Measurements from ENCODE around the gene MMS19. TPM values are rescaled to one million over a fixed set of nuclear protein-coding genes. Genes with fewer than 3 reads are reported as not detected.

MMS19 gene
- total RNA-seq, 4 donors from 2014 or later: 64.7 to 85.7 (median 75.2) TPM

- no peaks in the 10 kb centered on the region for H3K4me1 ChIP-seq
- H3K4me3 ChIP-seq (replicated peaks in 1 of 3): no peak overlapping the region
- no peaks in the 10 kb centered on the region for H3K9me3 ChIP-seq
- no peaks in the 10 kb centered on the region for H3K27me3 ChIP-seq
- no peak for TF ChIP-seq POLR2A (IDR thresholded peaks at IDR 0.05)
- no peak for TF ChIP-seq CTCF (IDR thresholded peaks at IDR 0.05)
- intact Hi-C loops (cut with DNase I): loop anchor here (5.0 kb wide), 1 partner anchor 86 kb away; no protein-coding TSS in a partner anchor
- 97% methylated on average over 7 of the region's 7 CpGs for WGBS, 2 donors
- DNase-seq: no peak
- H3K36me3 ChIP-seq: peaks cover 77 to 82% of the 10 kb centered on the region in 2 donors
- no peak overlapping the region for H3K27ac ChIP-seq
These were observed 32.2 kb downstream of the MMS19 start for GRCh38 chr10:97465982-97466381.

GRCh38 chr10:97464226-97464625 is 34.0 kb downstream of the MMS19 start:
- 69 to 73% methylated on average over 1 of the region's 1 CpG for WGBS, 2 donors
- Histone ChIP-seq H3K27me3 (no peaks in the 10 kb centered on the region), H3K4me3 (replicated peaks in 1 of 3) (no peak overlapping the region), H3K36me3 (peaks cover 80 to 88% of the 10 kb centered on the region in 2 donors), H3K9me3 (no peaks in the 10 kb centered on the region), H3K4me1 (no peaks in the 10 kb centered on the region), H3K27ac (peak overlapping the region in 2 of 3 donors; percentile 4 to 62)
- no peak for DNase-seq
- intact Hi-C loops (cut with DNase I): no loop called here
- no peak for TF ChIP-seq POLR2A (IDR thresholded peaks at IDR 0.05)
- no peak for TF ChIP-seq CTCF (IDR thresholded peaks at IDR 0.05)

GRCh38 chr10:97463363-97464132 is 34.7 kb downstream of the MMS19 start:
- 77 to 83% methylated on average over 4 of the region's 4 CpGs for WGBS, 2 donors
- intact Hi-C loops (cut with DNase I): no loop called here
- H3K4me3 ChIP-seq (replicated peaks in 1 of 3): no peak overlapping the region
- TF ChIP-seq POLR2A (IDR thresholded peaks at IDR 0.05) (no peak), CTCF (IDR thresholded peaks at IDR 0.05) (peak; percentile 57 to 95 (median 84))
- no peaks in the 10 kb centered on the region for H3K9me3 ChIP-seq
- H3K27ac ChIP-seq: peak overlapping the region in 1 of 3 donors; percentile 62
- H3K4me1 ChIP-seq: no peaks in the 10 kb centered on the region
- H3K36me3 ChIP-seq: peaks cover 80 to 88% of the 10 kb centered on the region in 2 donors
- peak; percentile 51 to 55 for DNase-seq
- no peaks in the 10 kb centered on the region for H3K27me3 ChIP-seq

GRCh38 chr10:97462309-97462708 is 35.9 kb downstream of the MMS19 start:
- Histone ChIP-seq H3K36me3 (peaks cover 81 to 88% of the 10 kb centered on the region in 2 donors), H3K27me3 (no peaks in the 10 kb centered on the region), H3K4me1 (no peaks in the 10 kb centered on the region), H3K9me3 (no peaks in the 10 kb centered on the region), H3K4me3 (replicated peaks in 1 of 3) (no peak overlapping the region), H3K27ac (no peak overlapping the region)
- 97 to 100% methylated on average over 2 of the region's 2 CpGs for WGBS, 2 donors
- DNase-seq: no peak
- TF ChIP-seq POLR2A (IDR thresholded peaks at IDR 0.05): no peak
- no peak for TF ChIP-seq CTCF (IDR thresholded peaks at IDR 0.05)
- intact Hi-C loops (cut with DNase I): no loop called here

GRCh38 chr10:97459933-97460332 is 38.3 kb downstream of the MMS19 start:
- 89 to 95% methylated on average over 7 of the region's 7 CpGs for WGBS, 2 donors
- no peaks in the 10 kb centered on the region for H3K9me3 ChIP-seq
- H3K4me1 ChIP-seq: peaks cover 0 to 9% of the 10 kb centered on the region in 2 donors
- TF ChIP-seq POLR2A (IDR thresholded peaks at IDR 0.05): no peak
- TF ChIP-seq CTCF (IDR thresholded peaks at IDR 0.05): no peak
- intact Hi-C loops (cut with DNase I): no loop called here
- no peaks in the 10 kb centered on the region for H3K27me3 ChIP-seq
- no peak for DNase-seq
- no peak overlapping the region for H3K4me3 ChIP-seq (replicated peaks in 1 of 3)
- peaks cover 68 to 75% of the 10 kb centered on the region in 2 donors for H3K36me3 ChIP-seq
- no peak overlapping the region for H3K27ac ChIP-seq

All from thyroid gland (tissue), 4 donors.